ENCODE data around the gene NLGN3. TPM values are rescaled to one million over a fixed set of nuclear protein-coding genes. Genes with fewer than 3 reads are reported as not detected.

The NLGN3 gene
- total RNA-seq, 1 donor from 2014 or later = under 0.01 TPM

DNA sequence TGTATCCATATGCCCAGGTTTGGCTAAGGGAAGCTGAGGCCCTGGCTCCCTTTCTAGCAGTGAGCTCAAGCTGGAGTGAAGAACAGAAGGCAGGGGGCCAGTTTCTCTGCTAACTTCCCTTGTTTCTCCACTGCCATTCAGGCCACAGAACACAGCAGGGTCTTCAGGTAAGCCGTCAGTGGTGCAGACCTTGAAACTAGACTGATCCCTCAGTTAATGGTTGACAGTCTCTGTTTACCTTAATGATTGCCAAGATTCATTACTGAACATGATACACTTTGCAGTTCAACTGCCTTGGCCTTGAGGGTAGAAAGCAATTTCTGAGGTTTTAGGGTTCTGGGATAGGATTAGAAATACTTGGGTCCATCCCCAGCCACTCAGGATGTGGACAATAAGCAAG, 69.5 kb downstream of the NLGN3 start:
- Histone ChIP-seq H3K4me3 (ENCODE audit: low read depth, low read length) (no peak overlapping the region), H3K27me3 (ENCODE audit: control insufficient read depth, insufficient read depth, low read length) (no peaks in the 10 kb centered on the region), H3K36me3 (ENCODE audit: control insufficient read depth, insufficient read depth, low read length) (no peaks in the 10 kb centered on the region)
- TF ChIP-seq, protein P1, sequence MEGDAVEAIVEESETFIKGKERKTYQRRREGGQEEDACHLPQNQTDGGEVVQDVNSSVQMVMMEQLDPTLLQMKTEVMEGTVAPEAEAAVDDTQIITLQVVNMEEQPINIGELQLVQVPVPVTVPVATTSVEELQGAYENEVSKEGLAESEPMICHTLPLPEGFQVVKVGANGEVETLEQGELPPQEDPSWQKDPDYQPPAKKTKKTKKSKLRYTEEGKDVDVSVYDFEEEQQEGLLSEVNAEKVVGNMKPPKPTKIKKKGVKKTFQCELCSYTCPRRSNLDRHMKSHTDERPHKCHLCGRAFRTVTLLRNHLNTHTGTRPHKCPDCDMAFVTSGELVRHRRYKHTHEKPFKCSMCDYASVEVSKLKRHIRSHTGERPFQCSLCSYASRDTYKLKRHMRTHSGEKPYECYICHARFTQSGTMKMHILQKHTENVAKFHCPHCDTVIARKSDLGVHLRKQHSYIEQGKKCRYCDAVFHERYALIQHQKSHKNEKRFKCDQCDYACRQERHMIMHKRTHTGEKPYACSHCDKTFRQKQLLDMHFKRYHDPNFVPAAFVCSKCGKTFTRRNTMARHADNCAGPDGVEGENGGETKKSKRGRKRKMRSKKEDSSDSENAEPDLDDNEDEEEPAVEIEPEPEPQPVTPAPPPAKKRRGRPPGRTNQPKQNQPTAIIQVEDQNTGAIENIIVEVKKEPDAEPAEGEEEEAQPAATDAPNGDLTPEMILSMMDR (IDR thresholded peaks at IDR 0.05; ENCODE audit: insufficient read depth, low read length, severe bottlenecking) = no peak
- no peak for FAIRE-seq
- DNase-seq (ENCODE audit: low read depth) = no peak

DNA sequence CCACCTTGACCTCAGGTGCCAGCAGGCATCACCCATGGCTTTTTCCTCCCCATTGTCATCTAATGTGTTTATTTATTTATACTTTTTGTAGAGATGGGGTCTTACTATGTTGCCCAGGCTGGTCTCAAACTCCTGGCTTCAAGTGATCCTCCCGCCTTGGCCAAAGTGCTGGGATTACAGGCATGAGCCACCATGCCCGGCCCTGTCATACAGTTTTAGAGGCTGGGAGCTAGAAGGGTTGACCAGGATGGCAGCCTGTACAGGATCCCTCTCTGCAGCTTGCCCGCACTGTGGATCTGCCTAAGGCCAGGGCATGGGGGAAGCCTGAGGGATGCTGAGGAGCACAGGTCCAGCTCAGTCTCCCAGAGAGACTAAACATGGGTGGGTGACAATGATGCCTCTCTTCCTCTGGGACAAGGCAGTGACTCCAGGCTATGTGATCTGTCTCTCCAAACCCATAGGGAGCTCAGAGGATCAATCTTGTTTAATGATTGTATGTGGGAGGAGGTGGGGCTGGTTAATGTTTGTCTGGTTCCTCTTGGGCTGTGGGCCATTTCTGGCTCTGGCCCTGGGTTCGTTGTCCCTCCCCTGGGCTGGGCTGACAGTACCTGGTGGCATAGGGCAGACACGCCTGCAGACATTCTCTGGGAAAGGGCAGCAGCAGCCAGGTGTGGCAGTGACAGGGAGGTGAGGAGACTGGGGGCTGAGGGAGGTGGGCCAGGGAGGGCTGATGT, 70.1 kb downstream of the NLGN3 start:
- no peaks in the 10 kb centered on the region for H3K27me3 ChIP-seq (ENCODE audit: control insufficient read depth, insufficient read depth, low read length)
- TF ChIP-seq, protein P1 (IDR thresholded peaks at IDR 0.05; ENCODE audit: insufficient read depth, low read length, severe bottlenecking) = no peak
- H3K36me3 ChIP-seq (ENCODE audit: control insufficient read depth, insufficient read depth, low read length) = no peaks in the 10 kb centered on the region
- no peak for FAIRE-seq
- DNase-seq (ENCODE audit: low read depth) = no peak
- H3K4me3 ChIP-seq (ENCODE audit: low read depth, low read length) = no peak overlapping the region

DNA sequence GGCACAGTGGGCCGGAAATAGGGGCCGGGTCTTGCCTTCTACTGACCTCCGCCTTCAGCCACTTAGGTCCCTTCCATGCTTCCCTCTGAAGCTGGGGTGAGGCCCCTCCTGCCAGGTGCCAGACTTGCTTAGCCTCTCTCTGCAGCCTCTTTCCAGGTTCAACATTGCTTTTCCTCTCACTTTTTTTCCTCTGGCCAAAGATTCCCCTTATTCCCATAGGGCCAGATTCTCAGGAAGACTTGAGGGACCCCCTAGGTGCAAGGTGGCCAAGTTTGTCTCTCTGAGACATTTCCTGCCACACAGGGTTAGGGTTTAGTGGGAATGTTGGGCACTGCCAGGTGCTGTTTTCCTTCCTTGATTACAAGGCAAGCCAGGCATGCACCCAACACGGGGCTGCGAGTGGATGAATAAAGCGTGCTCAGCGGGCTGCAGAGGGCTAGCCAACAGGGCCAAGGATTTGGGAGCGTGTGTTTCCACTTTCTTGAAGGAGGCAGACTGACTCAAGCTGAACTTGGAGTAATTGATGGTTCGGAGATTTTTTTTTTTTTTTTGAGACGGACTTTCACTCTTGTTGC, 70.8 kb downstream of the NLGN3 start:
- TF ChIP-seq, protein P1 (IDR thresholded peaks at IDR 0.05; ENCODE audit: insufficient read depth, low read length, severe bottlenecking) = no peak
- DNase-seq (ENCODE audit: low read depth) (no peak), FAIRE-seq (no peak)
- Histone ChIP-seq H3K4me3 (ENCODE audit: low read depth, low read length) (no peak overlapping the region), H3K27me3 (ENCODE audit: control insufficient read depth, insufficient read depth, low read length) (no peaks in the 10 kb centered on the region), H3K36me3 (ENCODE audit: control insufficient read depth, insufficient read depth, low read length) (no peaks in the 10 kb centered on the region)

DNA sequence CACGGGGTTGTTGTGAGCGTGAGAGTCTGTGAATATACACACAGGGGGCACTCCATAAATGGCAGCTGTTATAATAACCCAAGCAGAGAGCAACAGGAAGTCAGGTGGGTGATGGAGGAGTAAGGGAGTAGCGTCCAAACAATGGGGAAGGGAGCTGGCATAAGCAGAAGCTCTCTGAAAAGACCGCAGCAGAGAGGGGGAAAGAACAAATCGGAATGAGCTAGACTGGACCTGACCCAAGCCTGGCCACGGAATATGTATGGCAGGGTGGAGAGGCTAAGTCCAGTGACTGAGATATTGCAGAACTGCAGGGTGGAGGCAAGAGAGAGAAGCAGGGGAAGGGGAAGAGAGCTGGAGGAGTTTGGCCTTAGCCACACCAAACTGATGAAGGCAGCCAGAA, 71.8 kb downstream of the NLGN3 start:
- Histone ChIP-seq H3K4me3 (ENCODE audit: low read depth, low read length) (no peak overlapping the region), H3K36me3 (ENCODE audit: control insufficient read depth, insufficient read depth, low read length) (no peaks in the 10 kb centered on the region), H3K27me3 (ENCODE audit: control insufficient read depth, insufficient read depth, low read length) (no peaks in the 10 kb centered on the region)
- DNase-seq (ENCODE audit: low read depth) (no peak), FAIRE-seq (no peak)
- TF ChIP-seq, protein P1 (IDR thresholded peaks at IDR 0.05; ENCODE audit: insufficient read depth, low read length, severe bottlenecking) = no peak

DNA sequence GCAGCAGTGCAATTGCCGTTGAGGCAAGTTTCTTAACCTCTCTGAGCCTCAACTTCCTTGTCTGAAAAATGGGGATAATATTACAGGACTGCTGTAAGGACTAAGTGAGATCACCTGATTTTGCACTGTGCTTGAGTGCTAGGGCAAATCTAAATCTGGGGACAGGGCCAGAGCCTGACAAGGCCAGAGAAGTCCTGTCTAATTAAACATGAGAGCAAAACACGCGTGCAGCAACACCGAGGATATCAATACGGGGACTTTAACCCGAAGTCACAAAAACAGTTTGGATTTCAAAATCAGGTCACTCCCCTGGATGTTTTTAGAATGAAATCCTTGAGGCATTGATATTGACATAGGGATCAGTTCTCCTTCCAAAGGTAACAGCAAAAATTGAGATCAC, 72.7 kb downstream of the NLGN3 start:
- FAIRE-seq (no peak), DNase-seq (ENCODE audit: low read depth) (no peak)
- TF ChIP-seq, protein P1 (IDR thresholded peaks at IDR 0.05; ENCODE audit: insufficient read depth, low read length, severe bottlenecking) = no peak
- Histone ChIP-seq H3K27me3 (ENCODE audit: control insufficient read depth, insufficient read depth, low read length) (no peaks in the 10 kb centered on the region), H3K4me3 (ENCODE audit: low read depth, low read length) (no peak overlapping the region), H3K36me3 (ENCODE audit: control insufficient read depth, insufficient read depth, low read length) (no peaks in the 10 kb centered on the region)

Other genes with a start within 250 kb of the NLGN3 start
- not detected in 2 replicates for gene TEX11, start 236.1 kb upstream of the NLGN3 start, total RNA-seq
- not detected in 2 replicates for gene SLC7A3, start 213.7 kb upstream of the NLGN3 start, total RNA-seq
- 74.5 and 75.3 TPM in 2 replicates for gene SNX12, start 76.5 kb upstream of the NLGN3 start, total RNA-seq
- 3.2 and 6.8 TPM in 2 replicates for gene FOXO4, start 49.0 kb upstream of the NLGN3 start, total RNA-seq
- gene CXorf65, start 38.1 kb upstream of the NLGN3 start, total RNA-seq = not detected in 2 replicates
- 0.26 TPM in 1 of 2 replicates, not detected in the other for gene IL2RG, start 33.3 kb upstream of the NLGN3 start, total RNA-seq
- 8.2 and 16.3 TPM in 2 replicates for gene MED12, start 26.2 kb upstream of the NLGN3 start, total RNA-seq
- 0.13 TPM in 1 of 2 replicates, not detected in the other for gene GJB1, start 78.4 kb downstream of the NLGN3 start, total RNA-seq
- 1.6 and 1.9 TPM in 2 replicates for gene ZMYM3, start 109.3 kb downstream of the NLGN3 start, total RNA-seq
- 237 and 365 TPM in 2 replicates for gene NONO, start 138.8 kb downstream of the NLGN3 start, total RNA-seq
- 1.1 and 2.4 TPM in 2 replicates for gene ITGB1BP2, start 156.9 kb downstream of the NLGN3 start, total RNA-seq
- gene TAF1, start 221.5 kb downstream of the NLGN3 start, total RNA-seq = 25.3 and 31.0 TPM in 2 replicates

All from bronchial epithelial cell (primary cell).